Activated CD8-positive, alpha-beta memory T cell treated with anti-CD3 and anti-CD28 coated beads, Interleukin-2, amount 50 U/mL, for 1 hour (primary cell): ENCODE results near the gene PPM1A.

Experiments used
- DNase-seq: peaks from one replicate; pipeline ENCODE4 v3.0.0-alpha.2; 2020; ENCODE audit errors: extremely low read depth

PPM1A gene

DNA sequence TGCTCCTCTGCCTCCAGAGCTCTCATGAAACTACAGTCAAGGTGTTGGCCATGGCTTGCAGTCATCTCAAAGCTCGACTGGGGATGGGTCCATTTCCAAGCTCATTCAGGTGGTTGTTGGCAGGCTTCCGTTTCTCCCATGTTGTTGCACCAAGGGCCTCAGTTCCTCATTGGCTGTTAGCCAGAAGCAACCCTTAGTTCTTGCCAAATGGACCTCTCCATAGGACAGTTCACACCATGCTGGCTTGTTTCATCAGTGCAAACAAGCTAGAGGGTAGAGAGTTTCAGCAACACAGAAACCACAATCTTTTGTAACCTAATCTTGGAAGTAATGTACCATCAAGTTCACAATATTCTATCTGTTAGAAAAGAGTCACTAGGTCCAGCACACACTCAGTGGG is 22.7 kb upstream of the PPM1A start:
- DNase-seq: no peak

GRCh38 chr14:60227291-60227690 is 21.7 kb upstream of the PPM1A start:
- DNase-seq: no peak

DNA sequence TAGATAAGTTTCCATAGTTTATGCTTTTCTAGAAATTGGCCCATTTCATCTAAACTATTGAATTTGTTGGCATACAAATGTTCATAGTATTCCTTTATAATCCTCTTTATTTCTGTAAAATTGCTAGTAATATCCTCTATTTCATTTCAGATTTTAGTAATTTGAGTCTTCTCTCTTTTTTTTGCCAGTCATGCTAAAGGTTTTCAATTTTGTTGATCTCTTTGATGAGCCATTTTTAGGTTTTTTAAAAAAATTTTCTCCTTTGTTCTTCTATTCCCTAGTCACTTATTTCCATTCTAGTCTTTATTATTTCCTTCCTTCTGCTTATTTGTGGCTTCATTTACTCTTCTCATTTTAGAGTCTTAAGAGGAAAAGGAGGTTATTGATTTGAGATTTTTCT is 19.4 kb upstream of the PPM1A start:
- DNase-seq: no peak

GRCh38 chr14:60232185-60232584 is 16.8 kb upstream of the PPM1A start:
- DNase-seq: no peak

- DNase-seq: no peak
Measured at GRCh38 chr14:60233251-60233650, 15.8 kb upstream of the PPM1A start.

DNA sequence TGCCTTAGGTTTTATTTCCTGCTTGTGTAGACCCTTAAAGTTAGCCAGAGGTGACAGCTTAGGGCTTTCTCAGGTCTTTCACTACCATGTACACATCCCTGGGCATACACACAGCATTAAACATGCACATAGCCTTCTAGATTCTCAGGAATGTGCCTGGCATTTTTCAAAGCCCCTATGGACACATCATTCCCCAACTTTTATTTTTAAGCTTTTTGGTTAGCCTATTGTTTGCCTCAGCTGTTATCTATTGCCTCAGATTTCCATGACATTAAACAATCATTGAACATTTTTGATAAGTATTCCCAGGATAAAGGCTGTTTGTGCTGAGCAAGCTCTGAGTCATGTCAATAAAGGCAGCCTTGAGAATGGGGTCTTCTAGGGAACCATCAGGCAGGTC is 15.1 kb upstream of the PPM1A start:
- no peak for DNase-seq

- no peak for DNase-seq
Measured at GRCh38 chr14:60235440-60235839, 13.6 kb upstream of the PPM1A start.

DNA sequence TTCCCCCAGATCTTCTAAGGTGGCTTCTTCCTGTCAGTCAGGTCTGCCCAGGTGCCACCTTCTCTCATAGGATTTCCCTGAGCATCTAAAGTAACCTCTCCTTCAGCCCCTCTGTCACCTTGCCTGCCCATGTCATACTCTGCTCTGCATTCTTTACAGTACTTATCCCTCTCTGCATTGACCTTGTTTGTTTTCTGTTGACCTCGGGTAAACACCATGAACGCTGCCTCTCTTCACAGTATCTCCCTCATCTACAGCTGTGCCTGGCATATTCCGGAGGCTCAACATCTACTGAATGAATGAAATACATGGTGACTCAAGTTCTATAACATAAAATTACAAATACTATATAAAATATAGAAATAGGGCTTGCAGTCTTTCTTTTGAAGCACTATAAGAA is 10.1 kb upstream of the PPM1A start:
- DNase-seq: no peak

- DNase-seq: no peak
Measured at GRCh38 chr14:60240139-60240856, 8.7 kb upstream of the PPM1A start.

- DNase-seq: no peak
Measured at GRCh38 chr14:60241091-60241490, 7.9 kb upstream of the PPM1A start.

DNA sequence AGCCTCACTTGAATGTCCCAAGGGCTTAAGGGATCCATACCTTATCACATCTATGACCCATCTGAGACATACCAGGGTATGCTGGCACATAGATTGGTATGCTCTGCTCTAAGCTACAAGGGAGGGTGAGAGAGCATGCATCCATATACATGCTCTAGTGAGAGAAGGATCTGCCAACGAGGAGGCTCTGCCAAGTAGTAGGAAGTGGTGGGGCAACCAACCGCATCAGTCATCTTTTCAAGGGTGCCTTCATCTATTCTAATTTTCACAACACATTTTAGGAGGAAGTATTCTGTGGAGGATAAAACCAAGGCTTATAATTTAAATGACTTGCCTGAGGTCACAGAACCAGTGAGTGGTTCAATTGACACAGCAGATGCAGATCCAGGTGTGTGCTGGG is 6.6 kb upstream of the PPM1A start:
- no peak for DNase-seq

DNA sequence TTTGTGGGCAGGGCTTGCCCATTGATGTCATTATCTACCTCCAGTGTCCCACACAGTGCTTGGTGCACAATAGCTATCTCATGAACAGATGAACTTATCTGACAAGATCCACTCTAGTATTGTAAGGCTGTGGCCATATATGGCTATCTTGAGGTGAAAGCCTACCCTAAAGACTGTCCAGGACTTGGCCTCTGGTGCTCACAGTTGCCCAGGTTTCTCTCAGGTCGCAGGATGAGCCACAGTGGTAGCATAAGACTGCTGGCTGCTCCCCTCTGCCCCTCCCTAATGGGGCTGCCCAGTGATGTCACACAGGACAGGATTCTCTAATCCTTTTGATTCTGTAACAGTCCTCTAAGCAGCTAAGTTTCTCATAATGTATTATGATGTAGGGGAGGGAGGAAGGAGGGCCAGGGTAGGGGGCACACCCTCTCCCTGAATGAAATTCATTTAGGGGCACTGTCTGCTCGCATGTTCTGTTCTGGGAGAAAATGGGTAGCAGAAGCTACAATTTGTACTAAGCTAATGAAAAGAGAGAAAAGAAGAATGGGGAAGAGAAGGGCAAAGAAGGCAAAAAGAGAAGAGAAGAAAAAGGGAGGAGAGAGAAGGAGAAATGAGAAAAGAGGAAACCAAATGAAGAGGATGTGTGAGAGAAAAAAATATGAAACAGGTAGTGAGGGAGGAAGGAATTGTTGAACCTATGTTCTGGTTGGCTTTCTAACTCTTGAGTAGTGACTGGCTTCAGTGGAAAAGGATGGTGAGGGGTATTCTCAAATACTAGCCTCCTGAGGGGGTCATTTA is 3.4 kb upstream of the PPM1A start:
- DNase-seq: no peak

GRCh38 chr14:60247994-60248696 is 876 bp upstream of the PPM1A start:
- DNase-seq: peak; percentile 58

DNA sequence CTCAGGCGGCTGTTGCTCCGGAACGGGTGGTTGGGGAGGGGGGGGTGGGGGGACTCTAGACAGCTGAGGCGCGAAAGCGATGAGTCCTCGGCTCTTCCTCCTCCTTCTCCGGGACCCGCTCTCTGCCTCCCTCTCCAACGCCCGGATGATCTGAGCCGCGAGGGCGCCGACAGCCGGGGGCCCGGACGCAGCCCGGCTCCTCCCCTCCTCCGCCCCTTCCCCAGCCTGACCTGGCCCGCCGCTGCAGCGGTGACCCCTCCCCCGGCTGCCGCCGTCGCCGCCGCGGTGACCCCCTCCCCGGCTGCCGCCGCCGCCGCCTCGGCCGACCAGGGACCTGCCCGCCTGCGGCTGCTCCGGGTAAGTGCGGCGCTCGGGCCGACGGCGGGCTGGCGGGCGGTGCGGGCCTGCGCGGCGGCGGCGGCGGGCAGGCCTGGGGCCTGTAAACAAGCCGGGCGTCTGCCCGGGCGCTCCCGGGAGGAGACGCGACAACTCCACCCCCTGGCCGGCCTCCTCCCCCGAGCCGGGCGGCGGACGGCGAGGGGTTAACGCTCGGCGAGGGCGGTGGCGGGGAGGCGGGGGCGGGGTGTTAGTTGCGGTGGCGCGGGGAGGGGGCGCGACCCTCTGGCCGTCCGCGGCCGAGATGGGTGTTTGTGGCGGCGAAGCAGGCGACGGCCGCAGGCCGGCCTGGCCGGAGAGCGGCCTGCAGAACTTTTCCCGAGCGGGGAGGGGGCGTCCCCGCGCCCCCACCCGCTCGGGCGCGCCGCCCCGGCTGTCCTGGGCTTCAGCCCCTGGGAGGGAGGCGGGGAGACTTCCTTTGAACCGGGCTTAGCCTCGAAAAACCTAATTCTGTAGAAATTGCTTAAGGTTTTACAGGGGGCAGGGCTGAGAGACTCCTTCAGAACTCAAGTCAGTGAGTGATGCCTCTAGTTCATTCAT is 568 bp downstream of the PPM1A start:
- no peak for DNase-seq

DNA sequence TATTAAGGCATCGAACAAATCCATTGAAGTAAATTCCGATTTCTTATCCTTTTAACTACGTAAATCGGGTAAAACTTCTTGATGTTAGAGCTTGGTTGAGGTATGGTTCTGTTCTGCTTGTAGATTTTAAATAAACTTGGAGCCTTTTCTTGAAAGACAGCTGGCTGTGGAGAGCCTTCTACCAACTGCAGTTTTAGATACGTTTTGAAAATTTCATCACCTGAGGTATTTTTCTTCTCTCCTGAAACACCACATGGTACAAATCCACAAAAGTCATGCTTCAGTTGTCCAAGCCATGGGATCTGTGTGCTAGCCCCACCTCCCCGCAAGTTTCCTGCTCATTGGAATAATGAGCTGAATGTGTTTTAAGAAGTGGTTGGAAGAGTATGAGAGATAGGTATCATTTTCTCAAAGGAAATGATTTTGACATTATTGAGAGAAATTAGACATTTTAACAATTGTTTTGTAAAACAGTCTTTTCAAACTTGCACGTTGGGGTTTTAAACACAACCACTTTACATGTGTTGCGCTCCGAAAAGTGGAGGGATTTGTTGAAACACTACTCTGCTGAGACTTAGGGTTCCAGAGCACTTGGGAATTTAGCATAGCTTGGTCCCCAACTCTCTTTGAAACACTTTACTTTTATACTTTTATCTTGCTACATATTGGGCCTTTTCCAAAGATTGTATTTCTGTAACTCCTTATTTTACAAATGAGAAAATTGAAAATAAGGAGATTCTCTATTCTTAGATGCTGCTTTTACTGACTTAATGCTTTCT is 1.4 kb downstream of the PPM1A start:
- no peak for DNase-seq

DNA sequence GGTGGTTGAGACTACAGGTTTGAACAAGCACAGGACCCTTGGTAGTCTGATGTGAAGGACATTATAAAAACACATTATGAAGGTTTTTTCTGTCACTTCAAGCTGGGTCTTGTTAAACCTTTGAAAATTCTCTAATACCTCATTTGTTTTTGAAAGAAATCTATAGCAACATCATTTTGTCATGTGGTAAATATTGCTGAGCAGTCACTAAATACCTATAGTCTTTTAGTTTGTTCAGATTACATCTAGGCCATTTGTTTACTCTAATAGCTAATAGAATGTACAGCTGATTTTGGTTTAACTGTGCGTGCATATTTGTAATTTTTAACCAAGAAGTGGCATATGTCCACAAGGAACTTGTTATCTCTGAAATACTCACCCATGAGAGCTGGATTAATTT is 2.9 kb downstream of the PPM1A start:
- DNase-seq: no peak

- DNase-seq: no peak
Measured at GRCh38 chr14:60252630-60253029, 3.6 kb downstream of the PPM1A start.

GRCh38 chr14:60253649-60254048 is 4.6 kb downstream of the PPM1A start:
- no peak for DNase-seq

- no peak for DNase-seq
Measured at GRCh38 chr14:60254176-60254575, 5.2 kb downstream of the PPM1A start.

- no peak for DNase-seq
Measured at GRCh38 chr14:60257865-60258264, 8.8 kb downstream of the PPM1A start.

DNA sequence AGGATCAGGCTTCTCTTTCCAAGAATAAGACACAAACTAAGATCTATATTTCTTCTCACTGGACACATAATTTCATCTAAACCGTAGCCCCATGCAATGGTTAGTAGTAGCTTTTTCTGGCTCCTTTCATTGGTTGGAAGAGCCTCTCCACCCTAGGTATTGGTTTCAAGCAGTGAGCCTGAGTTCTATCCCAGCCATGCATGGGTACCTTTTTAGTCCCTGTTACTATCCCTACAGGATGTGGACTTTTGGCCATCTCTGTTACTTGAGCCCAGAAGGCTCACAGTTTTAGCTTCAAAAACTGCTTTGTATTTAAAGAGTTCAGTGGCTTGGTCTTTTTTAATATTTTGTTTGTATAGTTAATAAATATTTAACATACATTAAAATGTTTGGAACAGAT is 16.1 kb downstream of the PPM1A start:
- no peak for DNase-seq
